Naive thymus-derived CD4-positive, alpha-beta T cell (primary cell): ENCODE results near the gene DMRT1. TPM values are rescaled to one million over a fixed set of nuclear protein-coding genes. Genes with fewer than 3 reads are reported as not detected.
"Not testable (repeated sequence)": the region's sequence is repeated elsewhere in the genome, so short reads cannot be mapped to it uniquely, and the experiment has no call there.

Experiments
- ATAC-seq: fragments of 150-1000 bp; cut with Tn5 transposase; 2 replicates; pipeline ENCODE4 v1.10.0; 2021; ENCODE audit warnings: mild to moderate bottlenecking, moderate library complexity
- CTCF ChIA-PET: fragments of 350-600 bp; sonication (Branson Sonifier 250); formaldehyde crosslinking; loops from one replicate; lab custom pipeline; 2021; ENCODE audit warnings: antibody characterized with exemption; lab: Charles Lee
- POLR2A ChIA-PET: fragments of 350-600 bp; sonication (Branson Sonifier 250); formaldehyde crosslinking; loops from one replicate; lab custom pipeline; 2021; ENCODE audit warnings: antibody characterized with exemption, inconsistent platforms; lab: Charles Lee
- DNase-seq, 9 donors: peaks; one replicate each; pipeline versions ENCODE4 v3.0.0 to v3.0.0-alpha.2; 2020 to 2022; ENCODE audit warnings: mixed read lengths in 1 of 9
- H3K27ac ChIP-seq: one replicate; pipeline ENCODE4 v1.7.0; 2013; ENCODE audit warnings: mild to moderate bottlenecking, low read depth, low read length, moderate library complexity
- H3K27me3 ChIP-seq, 2 donors: one replicate each; pipeline ENCODE4 v1.7.0; 2013; ENCODE audit warnings: low read length in 2 of 2, mild to moderate bottlenecking in 2 of 2, moderate library complexity in 2 of 2; ENCODE audit not compliant: control insufficient read depth in 2 of 2, insufficient read depth in 2 of 2
- H3K36me3 ChIP-seq, 3 experiments: 1 replicate in 2 of 3; 2 replicates in 1 of 3; pipeline ENCODE4 v1.7.0; 2013; ENCODE audit warnings: low read length in 3 of 3, mild to moderate bottlenecking in 3 of 3, moderate library complexity in 1 of 3; ENCODE audit not compliant: insufficient read depth in 3 of 3, control insufficient read depth in 2 of 3
- H3K4me1 ChIP-seq, 2 donors: one replicate each; pipeline ENCODE4 v1.7.0; 2013; ENCODE audit warnings: low read length in 2 of 2, mild to moderate bottlenecking in 2 of 2, moderate library complexity in 1 of 2; ENCODE audit not compliant: control insufficient read depth in 2 of 2, insufficient read depth in 2 of 2
- H3K4me3 ChIP-seq: 2 replicates; pipeline ENCODE4 v1.7.0; 2013; ENCODE audit warnings: mild to moderate bottlenecking, low read length
- H3K9me3 ChIP-seq, 3 experiments: 1 replicate in 2 of 3; 2 replicates in 1 of 3; pipeline ENCODE4 v1.7.0; 2013; ENCODE audit warnings: low read length in 3 of 3; ENCODE audit not compliant: control insufficient read depth in 2 of 3
- H3K27ac Mint-ChIP-seq, 9 donors: one replicate each; pipeline ENCODE4 v1.8.0; 2020 to 2022; ENCODE audit warnings: mixed read lengths in 9 of 9, mild to moderate bottlenecking in 8 of 9, moderate library complexity in 5 of 9, inconsistent platforms in 2 of 9
- H3K27me3 Mint-ChIP-seq, 5 donors: one replicate each; pipeline ENCODE4 v1.8.0; 2021 to 2022; ENCODE audit warnings: mixed read lengths in 5 of 5, mild to moderate bottlenecking in 1 of 5
- H3K36me3 Mint-ChIP-seq, 5 donors: one replicate each; pipeline ENCODE4 v1.8.0; 2020 to 2022; ENCODE audit warnings: mixed read lengths in 5 of 5, mild to moderate bottlenecking in 3 of 5, inconsistent platforms in 1 of 5
- H3K4me1 Mint-ChIP-seq, 7 donors: one replicate each; pipeline ENCODE4 v1.8.0; 2020 to 2022; ENCODE audit warnings: mixed read lengths in 7 of 7, mild to moderate bottlenecking in 3 of 7, inconsistent platforms in 1 of 7
- H3K4me3 Mint-ChIP-seq, 10 donors: one replicate each; pipeline ENCODE4 v1.8.0; 2020 to 2022; ENCODE audit warnings: mild to moderate bottlenecking in 10 of 10, mixed read lengths in 10 of 10, moderate library complexity in 6 of 10, inconsistent platforms in 2 of 10
- H3K9me3 Mint-ChIP-seq, 11 donors: one replicate each; pipeline ENCODE4 v1.8.0; 2020 to 2022; ENCODE audit warnings: mixed read lengths in 11 of 11, mild to moderate bottlenecking in 4 of 11, inconsistent platforms in 1 of 11, moderate library complexity in 1 of 11
- intact Hi-C, 2 donors: fragments of 100-400 bp; cut with micrococcal nuclease; formaldehyde crosslinking; loops; one replicate each; pipeline ENCODE4 v1.15.1; 2023
- polyA plus RNA-seq, 2 donors: library from polyadenylated mRNA; unstranded; fragments of 300-500 nt; fragmentation: Illumina TruSeq; gene quantifications; one replicate each; pipeline ENCODE4 v1.2.3, GENCODE V29; 2021
- total RNA-seq, 6 experiments: library from RNA in 5 of 6; stranded (reverse) in 5 of 6; gene quantifications; 1 replicate in 5 of 6; 2 replicates in 1 of 6; pipeline ENCODE4 v1.2.3 and lab custom pipeline; 2021 to 2026

Gene DMRT1
- total and polyA plus RNA-seq, 7 experiments from 2014 or later: not detected

DNA sequence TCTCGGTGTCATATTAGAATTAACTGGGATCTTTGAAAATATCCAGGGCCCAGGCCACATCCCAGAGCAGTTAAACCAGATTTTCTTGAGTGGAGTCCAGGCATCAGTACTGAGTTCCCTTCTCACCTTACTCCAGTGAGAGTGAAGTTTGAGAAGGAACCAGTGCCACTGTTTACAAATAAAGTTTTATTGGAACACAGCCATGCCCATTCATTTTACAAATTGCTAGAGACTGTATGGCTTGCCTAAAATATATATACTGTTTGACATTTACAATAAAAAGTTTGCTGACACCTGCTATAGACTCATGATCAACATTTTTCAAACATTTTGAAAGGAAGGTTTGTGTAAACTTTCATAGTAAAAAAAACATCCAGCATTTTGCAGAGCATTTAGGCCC is 71.3 kb downstream of the DMRT1 start:
- peaks cover 28 to 55% (median 40%) of the 10 kb centered on the region in 5 donors for H3K27me3 Mint-ChIP-seq

GRCh38 chr9:913526-913925 is 72.0 kb downstream of the DMRT1 start:
- H3K9me3 ChIP-seq, H3K27ac ChIP-seq, H3K4me1 Mint-ChIP-seq, H3K36me3 Mint-ChIP-seq, H3K36me3 ChIP-seq, H3K27me3 ChIP-seq, POLR2A ChIA-PET, H3K4me3 ChIP-seq, H3K4me3 Mint-ChIP-seq, H3K9me3 Mint-ChIP-seq, H3K4me1 ChIP-seq, intact Hi-C loops, CTCF ChIA-PET, ATAC-seq, DNase-seq, H3K27ac Mint-ChIP-seq: not testable (repeated sequence)
- peaks cover 23 to 48% (median 33%) of the 10 kb centered on the region in 5 donors for H3K27me3 Mint-ChIP-seq

More for the DNA sequence above, 71.3 kb downstream of the DMRT1 start:
- POLR2A ChIA-PET: no interaction called here
- Mint-ChIP-seq H3K4me3 (no peak overlapping the region), H3K36me3 (no peaks in the 10 kb centered on the region), H3K27ac (no peak overlapping the region), H3K9me3 (no peaks in the 10 kb centered on the region), H3K4me1 (peaks cover 0 to 2% (median 0%) of the 10 kb centered on the region in 7 donors)
- ATAC-seq (no peak), DNase-seq (no peak)
- intact Hi-C loops: no loop called here
- no peaks in the 10 kb centered on the region for H3K4me1 ChIP-seq
- no peaks in the 10 kb centered on the region for H3K36me3 ChIP-seq
- H3K4me3 ChIP-seq: no peak overlapping the region
- no peak overlapping the region for H3K27ac ChIP-seq
- CTCF ChIA-PET: no interaction called here
- H3K9me3 ChIP-seq: no peaks in the 10 kb centered on the region
- no peaks in the 10 kb centered on the region for H3K27me3 ChIP-seq

GRCh38 chr9:917730-918129 is 76.2 kb downstream of the DMRT1 start:
- H3K36me3 Mint-ChIP-seq: no peaks in the 10 kb centered on the region
- Histone ChIP-seq H3K4me1 (no peaks in the 10 kb centered on the region), H3K36me3 (no peaks in the 10 kb centered on the region), H3K27me3 (no peaks in the 10 kb centered on the region), H3K4me3 (no peak overlapping the region), H3K27ac (no peak overlapping the region), H3K9me3 (no peaks in the 10 kb centered on the region)
- no peak for DNase-seq
- no peaks in the 10 kb centered on the region for H3K9me3 Mint-ChIP-seq
- no peak overlapping the region for H3K4me3 Mint-ChIP-seq
- CTCF ChIA-PET: no interaction called here
- POLR2A ChIA-PET: no interaction called here
- intact Hi-C loops: no loop called here
- peaks cover 9 to 29% (median 19%) of the 10 kb centered on the region in 5 donors for H3K27me3 Mint-ChIP-seq
- ATAC-seq: no peak
- H3K4me1 Mint-ChIP-seq: no peaks in the 10 kb centered on the region
- no peak overlapping the region for H3K27ac Mint-ChIP-seq

DNA sequence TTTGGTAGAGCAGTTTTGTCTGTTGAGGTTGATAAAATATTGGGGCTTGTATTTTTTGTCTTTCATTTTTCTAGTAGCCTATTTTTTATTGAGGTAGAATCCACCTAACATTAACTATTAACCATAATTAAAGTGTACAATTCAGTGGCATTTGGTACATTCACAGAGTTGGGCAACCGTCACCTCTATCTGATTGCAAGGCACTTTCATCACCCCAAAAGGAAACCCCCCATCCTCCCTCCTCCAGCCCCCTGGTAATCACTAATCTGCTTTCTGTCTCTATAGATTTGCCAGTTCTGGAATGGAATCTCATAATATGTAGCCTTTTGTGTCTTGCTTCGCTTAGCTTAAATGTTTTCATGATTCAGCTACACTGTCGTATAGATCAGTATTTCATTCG is 79.4 kb downstream of the DMRT1 start:
- no peaks in the 10 kb centered on the region for H3K9me3 ChIP-seq
- Mint-ChIP-seq H3K4me3 (no peak overlapping the region), H3K27me3 (peaks cover 10 to 23% (median 15%) of the 10 kb centered on the region in 5 donors), H3K9me3 (no peaks in the 10 kb centered on the region), H3K27ac (no peak overlapping the region), H3K36me3 (no peaks in the 10 kb centered on the region), H3K4me1 (no peaks in the 10 kb centered on the region)
- no peaks in the 10 kb centered on the region for H3K4me1 ChIP-seq
- ATAC-seq (no peak), DNase-seq (no peak)
- H3K36me3 ChIP-seq: no peaks in the 10 kb centered on the region
- H3K27ac ChIP-seq: no peak overlapping the region
- intact Hi-C loops: no loop called here
- CTCF ChIA-PET: no interaction called here
- POLR2A ChIA-PET: no interaction called here
- H3K4me3 ChIP-seq: no peak overlapping the region
- no peaks in the 10 kb centered on the region for H3K27me3 ChIP-seq

GRCh38 chr9:922171-922570 is 80.7 kb downstream of the DMRT1 start:
- CTCF ChIA-PET: no interaction called here
- POLR2A ChIA-PET: no interaction called here

GRCh38 chr9:922731-923130 is 81.2 kb downstream of the DMRT1 start:
- Histone ChIP-seq H3K4me3 (no peak overlapping the region), H3K36me3 (no peaks in the 10 kb centered on the region), H3K4me1 (no peaks in the 10 kb centered on the region), H3K9me3 (no peaks in the 10 kb centered on the region), H3K27ac (no peak overlapping the region), H3K27me3 (no peaks in the 10 kb centered on the region)
- ChIA-PET CTCF (no interaction called here), POLR2A (no interaction called here)
- ATAC-seq: no peak
- Mint-ChIP-seq H3K36me3 (no peaks in the 10 kb centered on the region), H3K27me3 (peaks cover 4 to 20% (median 12%) of the 10 kb centered on the region in 5 donors), H3K27ac (no peak overlapping the region), H3K4me1 (no peaks in the 10 kb centered on the region), H3K4me3 (no peak overlapping the region), H3K9me3 (no peaks in the 10 kb centered on the region)
- intact Hi-C loops: no loop called here
- DNase-seq: no peak

More at GRCh38 chr9:922171-922570, 80.7 kb downstream of the DMRT1 start:
- Histone ChIP-seq H3K4me1 (no peaks in the 10 kb centered on the region), H3K9me3 (no peaks in the 10 kb centered on the region), H3K4me3 (no peak overlapping the region), H3K27ac (no peak overlapping the region), H3K27me3 (no peaks in the 10 kb centered on the region), H3K36me3 (no peaks in the 10 kb centered on the region)
- peaks cover 7 to 18% (median 8%) of the 10 kb centered on the region in 5 donors for H3K27me3 Mint-ChIP-seq
- intact Hi-C loops: no loop called here
- ATAC-seq (no peak), DNase-seq (no peak)
- H3K36me3 Mint-ChIP-seq: no peaks in the 10 kb centered on the region
- no peaks in the 10 kb centered on the region for H3K4me1 Mint-ChIP-seq
- no peak overlapping the region for H3K4me3 Mint-ChIP-seq
- no peak overlapping the region for H3K27ac Mint-ChIP-seq
- no peaks in the 10 kb centered on the region for H3K9me3 Mint-ChIP-seq

DNA sequence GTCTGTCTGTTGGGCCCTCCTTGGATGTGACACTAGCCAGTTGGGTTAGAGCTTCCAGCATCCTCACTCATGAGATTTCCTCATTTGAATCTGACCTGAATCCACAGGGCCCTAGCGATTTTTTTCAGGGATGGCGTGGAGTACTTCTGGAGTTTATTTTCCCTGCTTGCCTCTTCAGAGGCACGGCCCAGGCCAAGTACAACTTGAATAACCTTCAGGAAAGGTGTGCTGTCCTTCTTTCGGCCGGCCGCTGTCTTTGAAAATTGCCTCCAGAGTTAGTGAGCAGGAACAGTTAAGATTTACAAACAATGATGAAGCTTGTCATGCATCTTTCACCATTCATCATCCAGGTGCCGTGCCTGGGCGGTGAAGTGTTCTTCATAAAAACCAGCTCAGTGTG is 85.5 kb downstream of the DMRT1 start:
- no peak for DNase-seq
- intact Hi-C loops: no loop called here
- ChIA-PET CTCF (interaction anchor here (1.2 kb wide), 1 partner anchor 678 kb away, joined by 4 read pairs; no protein-coding TSS in a partner anchor), POLR2A (no interaction called here)
- H3K9me3 Mint-ChIP-seq: no peaks in the 10 kb centered on the region
- peaks cover 5 to 29% (median 19%) of the 10 kb centered on the region in 5 donors for H3K27me3 Mint-ChIP-seq
- H3K36me3 ChIP-seq: no peaks in the 10 kb centered on the region
- H3K4me1 Mint-ChIP-seq: no peaks in the 10 kb centered on the region
- H3K27ac Mint-ChIP-seq: no peak overlapping the region
- no peak overlapping the region for H3K4me3 ChIP-seq
- no peaks in the 10 kb centered on the region for H3K9me3 ChIP-seq
- H3K4me3 Mint-ChIP-seq: no peak overlapping the region
- H3K27ac ChIP-seq: no peak overlapping the region
- H3K27me3 ChIP-seq: no peaks in the 10 kb centered on the region
- no peaks in the 10 kb centered on the region for H3K36me3 Mint-ChIP-seq
- no peaks in the 10 kb centered on the region for H3K4me1 ChIP-seq
- no peak for ATAC-seq
